ENCODE measurements around the gene MYO1A.

GRCh38 chr12:57040211-57040610, 9.7 kb downstream of the MYO1A start:
- no peak for TF ChIP-seq CTCF (IDR thresholded peaks at IDR 0.05; ENCODE audit: insufficient read depth, low read length, poor library complexity, severe bottlenecking)
- no peak for TF ChIP-seq EZH2phosphoT487 (conservative IDR thresholded peaks at IDR 0.05; ENCODE audit: low read length)
